Measurements from ENCODE around the gene RB1. TPM values are rescaled to one million over a fixed set of nuclear protein-coding genes. Genes with fewer than 3 reads are reported as not detected.

The RB1 gene
- total and polyA plus RNA-seq, 2 donors (not counting 3 experiments of a cell fraction or from before 2014, with no cell fraction given): 8.0 to 41.2 TPM

DNA sequence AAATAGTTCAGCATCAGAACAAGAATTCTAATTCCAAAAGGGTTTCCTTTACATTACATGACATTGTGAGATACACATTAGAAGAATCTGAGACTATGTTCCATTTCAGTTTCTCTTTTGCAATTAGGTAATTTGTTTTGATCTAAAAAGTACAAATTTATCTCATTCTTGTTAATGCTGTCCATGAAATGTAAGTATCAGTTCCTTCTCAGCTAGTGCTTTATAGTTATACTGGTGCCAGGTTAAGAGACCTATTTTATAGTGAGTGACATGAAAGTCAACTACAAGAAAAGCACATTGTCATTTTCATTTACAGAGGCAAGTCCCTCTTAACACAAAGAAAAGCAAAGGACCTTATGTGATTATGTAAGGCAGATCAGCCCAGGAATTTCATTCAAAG is 185.4 kb downstream of the RB1 start:
- CTCF ChIA-PET: no interaction called here

More for the DNA sequence above, 185.4 kb downstream of the RB1 start:
- TF ChIP-seq EZH2 (IDR thresholded peaks at IDR 0.05; ENCODE audit: borderline replicate concordance, low read depth, low read length, severe bottlenecking): no peak
- TF ChIP-seq JUN (IDR thresholded peaks at IDR 0.05; ENCODE audit: borderline replicate concordance, insufficient read depth, insufficient read length, low read depth): no peak
- TF ChIP-seq FOS (IDR thresholded peaks at IDR 0.05; ENCODE audit: borderline replicate concordance, insufficient read depth, low read length): no peak
- TF ChIP-seq GATA2 (IDR thresholded peaks at IDR 0.05; ENCODE audit: insufficient read depth, insufficient read length, low read depth, low read length): no peak
- no peak for TF ChIP-seq MYC (IDR thresholded peaks at IDR 0.05; ENCODE audit: low read depth, low read length)
- TF ChIP-seq, protein P1, sequence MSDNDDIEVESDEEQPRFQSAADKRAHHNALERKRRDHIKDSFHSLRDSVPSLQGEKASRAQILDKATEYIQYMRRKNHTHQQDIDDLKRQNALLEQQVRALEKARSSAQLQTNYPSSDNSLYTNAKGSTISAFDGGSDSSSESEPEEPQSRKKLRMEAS (IDR thresholded peaks at IDR 0.05; ENCODE audit: insufficient read depth, insufficient read length): no peak
- TF ChIP-seq, protein P2, sequence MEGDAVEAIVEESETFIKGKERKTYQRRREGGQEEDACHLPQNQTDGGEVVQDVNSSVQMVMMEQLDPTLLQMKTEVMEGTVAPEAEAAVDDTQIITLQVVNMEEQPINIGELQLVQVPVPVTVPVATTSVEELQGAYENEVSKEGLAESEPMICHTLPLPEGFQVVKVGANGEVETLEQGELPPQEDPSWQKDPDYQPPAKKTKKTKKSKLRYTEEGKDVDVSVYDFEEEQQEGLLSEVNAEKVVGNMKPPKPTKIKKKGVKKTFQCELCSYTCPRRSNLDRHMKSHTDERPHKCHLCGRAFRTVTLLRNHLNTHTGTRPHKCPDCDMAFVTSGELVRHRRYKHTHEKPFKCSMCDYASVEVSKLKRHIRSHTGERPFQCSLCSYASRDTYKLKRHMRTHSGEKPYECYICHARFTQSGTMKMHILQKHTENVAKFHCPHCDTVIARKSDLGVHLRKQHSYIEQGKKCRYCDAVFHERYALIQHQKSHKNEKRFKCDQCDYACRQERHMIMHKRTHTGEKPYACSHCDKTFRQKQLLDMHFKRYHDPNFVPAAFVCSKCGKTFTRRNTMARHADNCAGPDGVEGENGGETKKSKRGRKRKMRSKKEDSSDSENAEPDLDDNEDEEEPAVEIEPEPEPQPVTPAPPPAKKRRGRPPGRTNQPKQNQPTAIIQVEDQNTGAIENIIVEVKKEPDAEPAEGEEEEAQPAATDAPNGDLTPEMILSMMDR (IDR thresholded peaks at IDR 0.05; ENCODE audit: extremely low read depth in 1 of 2, insufficient read depth in 1 of 2, low read depth in 1 of 2, low read length in 2 of 2): no peak
- TF ChIP-seq POLR2AphosphoS5 (IDR thresholded peaks at IDR 0.05; ENCODE audit: insufficient read depth, low read depth, low read length): no peak
- TF ChIP-seq POLR2A (IDR thresholded peaks at IDR 0.05; ENCODE audit: low read depth, low read length): no peak
- H3K27me3 ChIP-seq (ENCODE audit: control insufficient read depth in 2 of 2, insufficient read depth in 2 of 2, low read length in 2 of 2): no peaks in the 10 kb centered on the region
- DNase-seq (ENCODE audit: low read depth, low spot score): no peak
- no peak overlapping the region for H3K4me2 ChIP-seq (ENCODE audit: insufficient read depth, low read length)
- intact Hi-C loops (cut with micrococcal nuclease): no loop called here
- H2AFZ ChIP-seq (ENCODE audit: low read depth, low read length): no peak overlapping the region
- peaks cover 27% of the 10 kb centered on the region for H3K4me1 ChIP-seq (ENCODE audit: control insufficient read depth, extremely low read depth, insufficient read depth, low read length)
- no peaks in the 10 kb centered on the region for H3K36me3 ChIP-seq (ENCODE audit: control insufficient read depth in 2 of 2, extremely low read depth in 1 of 2, insufficient read depth in 2 of 2, low read length in 2 of 2)
- no peak overlapping the region for H3K4me3 ChIP-seq (replicated peaks in 1 of 3; ENCODE audit: insufficient read depth in 1 of 3, low read depth in 1 of 3, low read length in 3 of 3)
- H3K9me1 ChIP-seq (replicated peaks; ENCODE audit: control insufficient read depth, extremely low read depth, insufficient read depth, low read length): no peaks in the 10 kb centered on the region
- TSS peak; percentile 12 for BruUV-seq (replicated peaks)
- no peak overlapping the region for H3K27ac ChIP-seq (ENCODE audit: insufficient read depth, low read depth, low read length)
- FAIRE-seq: no peak
- dilution Hi-C loops (cut with MboI; ENCODE audit: extremely low pct_ligation_motif_present, low sequenced_read_pairs): no loop called here
- H4K20me1 ChIP-seq (replicated peaks; ENCODE audit: control insufficient read depth, extremely low read depth, insufficient read depth, low read length): no peaks in the 10 kb centered on the region
- H3K9ac ChIP-seq (replicated peaks; ENCODE audit: extremely low read depth, insufficient read depth, low read length): no peak overlapping the region
- no peaks in the 10 kb centered on the region for H3K9me3 ChIP-seq (replicated peaks; ENCODE audit: control insufficient read depth, insufficient read depth, low read length)
- POLR2A ChIA-PET: no interaction called here
- no peaks in the 10 kb centered on the region for H3K79me2 ChIP-seq (ENCODE audit: control insufficient read depth, insufficient read depth, low read length)

All from endothelial cell of umbilical vein (primary cell).